ENCODE measurements around the gene PLOD1.

DNA sequence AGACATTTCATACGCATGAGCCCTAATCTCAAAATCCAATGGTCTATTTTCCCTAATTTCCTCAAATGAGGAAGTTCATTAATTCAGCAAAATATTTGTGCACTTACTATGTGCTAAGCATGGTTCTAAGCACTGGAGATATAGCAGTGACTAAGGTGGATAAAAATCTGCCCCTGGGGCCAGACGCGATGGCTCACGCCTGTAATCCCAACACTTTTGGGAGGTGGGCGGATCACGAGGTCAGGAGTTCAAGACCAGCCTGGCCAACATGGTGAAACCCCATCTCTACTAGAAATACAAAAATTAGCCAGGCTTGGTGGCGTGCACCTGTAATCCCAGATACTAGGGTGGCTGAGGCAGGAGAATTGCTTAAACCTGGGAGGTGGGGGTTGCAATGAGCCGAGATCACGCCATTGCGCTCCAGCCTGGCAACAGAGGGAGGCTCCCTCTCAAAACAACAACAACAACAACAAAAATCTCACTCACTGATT is 80.5 kb downstream of the PLOD1 start:
- TF ChIP-seq, protein P1, sequence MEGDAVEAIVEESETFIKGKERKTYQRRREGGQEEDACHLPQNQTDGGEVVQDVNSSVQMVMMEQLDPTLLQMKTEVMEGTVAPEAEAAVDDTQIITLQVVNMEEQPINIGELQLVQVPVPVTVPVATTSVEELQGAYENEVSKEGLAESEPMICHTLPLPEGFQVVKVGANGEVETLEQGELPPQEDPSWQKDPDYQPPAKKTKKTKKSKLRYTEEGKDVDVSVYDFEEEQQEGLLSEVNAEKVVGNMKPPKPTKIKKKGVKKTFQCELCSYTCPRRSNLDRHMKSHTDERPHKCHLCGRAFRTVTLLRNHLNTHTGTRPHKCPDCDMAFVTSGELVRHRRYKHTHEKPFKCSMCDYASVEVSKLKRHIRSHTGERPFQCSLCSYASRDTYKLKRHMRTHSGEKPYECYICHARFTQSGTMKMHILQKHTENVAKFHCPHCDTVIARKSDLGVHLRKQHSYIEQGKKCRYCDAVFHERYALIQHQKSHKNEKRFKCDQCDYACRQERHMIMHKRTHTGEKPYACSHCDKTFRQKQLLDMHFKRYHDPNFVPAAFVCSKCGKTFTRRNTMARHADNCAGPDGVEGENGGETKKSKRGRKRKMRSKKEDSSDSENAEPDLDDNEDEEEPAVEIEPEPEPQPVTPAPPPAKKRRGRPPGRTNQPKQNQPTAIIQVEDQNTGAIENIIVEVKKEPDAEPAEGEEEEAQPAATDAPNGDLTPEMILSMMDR (IDR thresholded peaks at IDR 0.05), result no peak
- TF ChIP-seq POLR2AphosphoS5 (IDR thresholded peaks at IDR 0.05) (no peak), POLR2A (IDR thresholded peaks at IDR 0.05) (no peak)
